ENCODE measurements around the gene KIF13A.
"Not testable (repeated sequence)": the region's sequence is repeated elsewhere in the genome, so short reads cannot be mapped to it uniquely, and the experiment has no call there.

The KIF13A gene

DNA sequence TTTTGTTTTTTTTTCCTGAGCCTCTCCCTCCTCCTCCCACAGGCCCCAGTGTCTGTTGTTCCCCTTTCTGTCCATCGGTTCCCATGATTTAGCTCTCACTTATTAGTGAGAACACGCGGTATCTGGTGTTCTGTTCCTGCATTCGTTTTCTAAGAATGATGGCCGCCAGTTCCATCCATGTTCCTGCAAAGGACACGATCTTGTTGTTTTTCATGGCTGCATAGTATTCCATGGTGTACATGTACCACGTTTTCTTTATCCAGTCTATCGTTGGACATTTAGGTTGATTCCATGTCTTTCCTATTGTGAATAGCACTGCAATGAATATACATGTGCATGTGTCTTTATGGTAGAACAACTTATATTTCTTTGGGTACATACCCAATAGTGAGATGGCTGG lies 175.1 kb downstream of the KIF13A start:
- no peak overlapping the region for H3K4me2 ChIP-seq (ENCODE audit: low read depth, low read length)
- DNase-seq = no peak
- no peaks in the 10 kb centered on the region for H3K9me2 ChIP-seq (replicated peaks; ENCODE audit: insufficient read depth, low read length)
- H3K79me2 ChIP-seq (ENCODE audit: low read length) = no peaks in the 10 kb centered on the region
- no peaks in the 10 kb centered on the region for H3K4me1 ChIP-seq (ENCODE audit: low read length)
- no peaks in the 10 kb centered on the region for H4K20me1 ChIP-seq (ENCODE audit: insufficient read depth, low read length)
- no peak overlapping the region for H3K9ac ChIP-seq (ENCODE audit: low read length)
- H3F3A ChIP-seq (ENCODE audit: insufficient read depth, low read length) = no peaks in the 10 kb centered on the region
- no peaks in the 10 kb centered on the region for H3K36me3 ChIP-seq (replicated peaks; ENCODE audit: insufficient read depth, low read length)
- H3K27me3 ChIP-seq (replicated peaks; ENCODE audit: insufficient read depth, low read length) = no peaks in the 10 kb centered on the region
- H3K4me3 ChIP-seq (ENCODE audit: low read length) = no peak overlapping the region
- H3K27ac ChIP-seq (ENCODE audit: low read length) = no peak overlapping the region
- no peaks in the 10 kb centered on the region for H3K9me3 ChIP-seq (replicated peaks; ENCODE audit: insufficient read depth, low read length)
- TF ChIP-seq EZH2 (optimal IDR thresholded peaks at IDR 0.05; ENCODE audit: low read depth, low read length) (no peak), CTCF (IDR thresholded peaks at IDR 0.05; ENCODE audit: low read length) (no peak), EZH2phosphoT487 (IDR thresholded peaks at IDR 0.05; ENCODE audit: low read length) (no peak)
- no peak overlapping the region for H2AFZ ChIP-seq (ENCODE audit: low read length)

- Histone ChIP-seq H3K9me2 (replicated peaks; ENCODE audit: insufficient read depth, low read length) (no peaks in the 10 kb centered on the region), H3K4me1 (ENCODE audit: low read length) (no peaks in the 10 kb centered on the region), H3K27me3 (replicated peaks; ENCODE audit: insufficient read depth, low read length) (no peaks in the 10 kb centered on the region), H4K20me1 (ENCODE audit: insufficient read depth, low read length) (no peaks in the 10 kb centered on the region), H3K79me2 (ENCODE audit: low read length) (no peaks in the 10 kb centered on the region), H3K36me3 (replicated peaks; ENCODE audit: insufficient read depth, low read length) (no peaks in the 10 kb centered on the region), H3K4me2 (ENCODE audit: low read depth, low read length) (no peak overlapping the region), H2AFZ (ENCODE audit: low read length) (no peak overlapping the region), H3K27ac (ENCODE audit: low read length) (no peak overlapping the region), H3K9me3 (replicated peaks; ENCODE audit: insufficient read depth, low read length) (no peaks in the 10 kb centered on the region), H3K4me3 (ENCODE audit: low read length) (no peak overlapping the region), H3K9ac (ENCODE audit: low read length) (no peak overlapping the region), H3F3A (ENCODE audit: insufficient read depth, low read length) (no peaks in the 10 kb centered on the region)
- DNase-seq = no peak
- TF ChIP-seq CTCF (IDR thresholded peaks at IDR 0.05; ENCODE audit: low read length) = no peak
- no peak for TF ChIP-seq EZH2 (optimal IDR thresholded peaks at IDR 0.05; ENCODE audit: low read depth, low read length)
- no peak for TF ChIP-seq EZH2phosphoT487 (IDR thresholded peaks at IDR 0.05; ENCODE audit: low read length)
Measured at GRCh38 chr6:17808609-17809008, 178.8 kb downstream of the KIF13A start.

DNA sequence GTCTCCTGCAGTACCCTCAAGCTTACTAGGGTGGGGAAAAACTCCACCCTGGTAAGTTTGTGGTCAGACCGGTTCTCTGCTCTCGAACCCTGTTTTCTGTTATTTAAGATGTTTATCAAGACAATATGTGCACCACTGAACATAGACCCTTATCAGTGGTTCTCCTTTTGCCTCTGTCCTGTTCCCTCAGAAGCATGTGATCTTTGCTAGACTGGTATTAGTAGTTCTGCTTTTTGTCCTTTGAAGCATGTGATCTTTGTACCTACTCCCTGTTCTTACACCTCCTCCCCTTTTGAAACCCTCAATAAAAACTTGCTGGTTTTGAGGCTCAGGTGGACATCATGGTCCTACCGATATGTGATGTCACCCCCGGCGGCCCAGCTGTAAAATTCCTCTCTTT lies 180.0 kb downstream of the KIF13A start:
- not testable (repeated sequence) for H3K4me3 ChIP-seq (ENCODE audit: low read length); H3K9me2 ChIP-seq (replicated peaks; ENCODE audit: insufficient read depth, low read length); DNase-seq; H3K4me1 ChIP-seq (ENCODE audit: low read length); H3F3A ChIP-seq (ENCODE audit: insufficient read depth, low read length); H4K20me1 ChIP-seq (ENCODE audit: insufficient read depth, low read length); H3K79me2 ChIP-seq (ENCODE audit: low read length); H3K9ac ChIP-seq (ENCODE audit: low read length); H3K36me3 ChIP-seq (replicated peaks; ENCODE audit: insufficient read depth, low read length); H3K27ac ChIP-seq (ENCODE audit: low read length); H3K27me3 ChIP-seq (replicated peaks; ENCODE audit: insufficient read depth, low read length); H2AFZ ChIP-seq (ENCODE audit: low read length); H3K4me2 ChIP-seq (ENCODE audit: low read depth, low read length); H3K9me3 ChIP-seq (replicated peaks; ENCODE audit: insufficient read depth, low read length)

DNA sequence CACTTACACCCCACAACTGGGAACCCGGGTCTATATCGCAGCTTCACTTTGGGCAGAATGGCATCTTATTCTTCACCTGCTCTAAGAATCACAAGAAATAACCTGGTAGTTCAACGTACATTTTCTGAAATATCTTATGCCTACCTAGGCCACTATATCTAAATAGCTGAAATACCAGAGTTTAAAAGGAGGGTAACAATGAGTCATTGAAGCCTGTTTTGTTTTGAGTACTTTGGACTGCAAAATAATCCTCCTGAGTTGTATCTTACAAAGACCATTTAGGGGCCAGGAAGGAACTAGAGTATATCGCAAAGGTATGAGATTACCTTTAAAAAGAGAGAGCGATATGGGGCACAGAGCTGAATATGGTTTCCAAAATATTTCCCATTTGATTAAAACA lies 184.0 kb downstream of the KIF13A start:
- Histone ChIP-seq H3K9me3 (replicated peaks; ENCODE audit: insufficient read depth, low read length) (no peaks in the 10 kb centered on the region), H3K9ac (ENCODE audit: low read length) (no peak overlapping the region), H3K9me2 (replicated peaks; ENCODE audit: insufficient read depth, low read length) (no peaks in the 10 kb centered on the region), H3K4me1 (ENCODE audit: low read length) (no peaks in the 10 kb centered on the region), H3K27ac (ENCODE audit: low read length) (no peak overlapping the region), H3K27me3 (replicated peaks; ENCODE audit: insufficient read depth, low read length) (no peaks in the 10 kb centered on the region), H3F3A (ENCODE audit: insufficient read depth, low read length) (no peaks in the 10 kb centered on the region), H4K20me1 (ENCODE audit: insufficient read depth, low read length) (no peaks in the 10 kb centered on the region), H3K4me2 (ENCODE audit: low read depth, low read length) (no peak overlapping the region), H3K36me3 (replicated peaks; ENCODE audit: insufficient read depth, low read length) (no peaks in the 10 kb centered on the region), H3K4me3 (ENCODE audit: low read length) (no peak overlapping the region), H3K79me2 (ENCODE audit: low read length) (no peaks in the 10 kb centered on the region), H2AFZ (ENCODE audit: low read length) (no peak overlapping the region)
- TF ChIP-seq EZH2 (optimal IDR thresholded peaks at IDR 0.05; ENCODE audit: low read depth, low read length) = no peak
- TF ChIP-seq CTCF (IDR thresholded peaks at IDR 0.05; ENCODE audit: low read length) = no peak
- no peak for TF ChIP-seq EZH2phosphoT487 (IDR thresholded peaks at IDR 0.05; ENCODE audit: low read length)
- DNase-seq = no peak

Data from MM.1S (cell line).